Uterus (tissue), 4 donors: ENCODE data around the gene MYH11. TPM values are rescaled to one million over a fixed set of nuclear protein-coding genes. Genes with fewer than 3 reads are reported as not detected.
A peak's percentile ranks its signal among the peaks of the same experiment; 100 is the strongest.

Experiments used
- DNase-seq, 2 donors: peaks; one replicate each; pipeline ENCODE4 v3.0.0-alpha.2; 2019 to 2020
- H3K27ac ChIP-seq, 2 donors: fragments of 200-600 bp; sonication (generic); 1 replicate in 1 of 2; 2 replicates in 1 of 2; pipeline ENCODE4 v1.5.1; 2016 to 2018
- H3K27me3 ChIP-seq, 2 donors: fragments of 200-600 bp; sonication (generic); one replicate each; pipeline ENCODE4 v1.5.1; 2018 to 2019; ENCODE audit warnings: control low read depth in 1 of 2
- H3K36me3 ChIP-seq, 2 donors: fragments of 200-600 bp; sonication (generic); one replicate each; pipeline ENCODE4 v1.5.1; 2019; ENCODE audit warnings: control low read depth in 1 of 2
- H3K4me1 ChIP-seq, 2 donors: fragments of 200-600 bp; sonication (generic); one replicate each; pipeline ENCODE4 v1.5.1; 2018 to 2019; ENCODE audit warnings: control low read depth in 1 of 2
- H3K4me3 ChIP-seq, 2 donors: fragments of 200-600 bp; sonication (generic); 1 replicate in 1 of 2; 2 replicates in 1 of 2; pipeline ENCODE4 v1.5.1; 2018 to 2019; ENCODE audit warnings: mild to moderate bottlenecking in 1 of 2
- H3K9me3 ChIP-seq, 2 donors: fragments of 200-600 bp; sonication (generic); one replicate each; pipeline ENCODE4 v1.5.1; 2019; ENCODE audit warnings: control low read depth in 1 of 2
- POLR2A ChIP-seq, 2 donors: fragments of 450-650 bp; IDR thresholded peaks; one replicate each; pipeline ENCODE4 v1.6.1; 2016; ENCODE audit warnings: antibody characterized with exemption in 2 of 2, mild to moderate bottlenecking in 1 of 2, moderate library complexity in 1 of 2
- intact Hi-C: fragments of 100-400 bp; cut with DNase I; formaldehyde crosslinking; loops from one replicate; pipeline ENCODE4 v1.15.1; 2023; ENCODE audit warnings: low total_unique reads
- total RNA-seq, 4 donors: library from RNA; depleted of rRNA in 3 of 4; stranded (reverse); fragments of >200 nt in 3 of 4; gene quantifications; one replicate each; pipeline versions ENCODE4 v1.1.0 to v1.2.4, GENCODE V29; 2014 to 2023
- TF ChIP-seq, protein P1 (sequence below), 4 experiments: fragments of 200-600 bp in 2 of 4; fragments of 450-650 bp in 2 of 4; sonication (generic) in 2 of 4; IDR thresholded peaks; one replicate each; pipeline ENCODE4 v1.5.1; 2016 to 2019; ENCODE audit warnings: antibody characterized with exemption in 4 of 4, mild to moderate bottlenecking in 2 of 4, moderate library complexity in 1 of 4
- donor health status: DM: yes; HTN: yes; CAD: no.

The MYH11 gene
- total RNA-seq, 4 donors from 2014 or later, result 447 to 1,893 (median 822) TPM

DNA sequence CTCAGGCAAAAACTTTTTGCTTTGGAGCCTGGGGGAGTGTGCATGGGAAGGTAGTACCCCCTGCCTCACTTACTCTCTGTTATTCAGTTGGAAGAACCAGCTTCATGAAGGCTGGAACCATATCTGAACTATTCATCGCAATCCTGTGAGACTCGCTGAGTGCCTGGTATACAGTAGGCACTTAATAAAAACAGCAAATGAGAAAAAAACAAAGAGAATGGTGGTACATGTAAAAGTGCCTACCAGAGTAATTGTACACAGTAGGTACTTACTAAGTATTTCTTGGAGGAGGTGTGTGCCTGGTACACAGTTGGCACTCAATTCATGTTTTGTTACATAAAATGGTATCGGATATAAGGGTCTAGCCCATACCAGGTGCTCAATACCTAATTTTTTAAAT is 75.2 kb downstream of the MYH11 start:
- Histone ChIP-seq H3K36me3 (no peaks in the 10 kb centered on the region), H3K4me3 (no peak overlapping the region), H3K4me1 (no peaks in the 10 kb centered on the region), H3K27me3 (no peaks in the 10 kb centered on the region), H3K9me3 (no peaks in the 10 kb centered on the region), H3K27ac (no peak overlapping the region)
- intact Hi-C loops, result no loop called here
- no peak for DNase-seq
- TF ChIP-seq, protein P1, sequence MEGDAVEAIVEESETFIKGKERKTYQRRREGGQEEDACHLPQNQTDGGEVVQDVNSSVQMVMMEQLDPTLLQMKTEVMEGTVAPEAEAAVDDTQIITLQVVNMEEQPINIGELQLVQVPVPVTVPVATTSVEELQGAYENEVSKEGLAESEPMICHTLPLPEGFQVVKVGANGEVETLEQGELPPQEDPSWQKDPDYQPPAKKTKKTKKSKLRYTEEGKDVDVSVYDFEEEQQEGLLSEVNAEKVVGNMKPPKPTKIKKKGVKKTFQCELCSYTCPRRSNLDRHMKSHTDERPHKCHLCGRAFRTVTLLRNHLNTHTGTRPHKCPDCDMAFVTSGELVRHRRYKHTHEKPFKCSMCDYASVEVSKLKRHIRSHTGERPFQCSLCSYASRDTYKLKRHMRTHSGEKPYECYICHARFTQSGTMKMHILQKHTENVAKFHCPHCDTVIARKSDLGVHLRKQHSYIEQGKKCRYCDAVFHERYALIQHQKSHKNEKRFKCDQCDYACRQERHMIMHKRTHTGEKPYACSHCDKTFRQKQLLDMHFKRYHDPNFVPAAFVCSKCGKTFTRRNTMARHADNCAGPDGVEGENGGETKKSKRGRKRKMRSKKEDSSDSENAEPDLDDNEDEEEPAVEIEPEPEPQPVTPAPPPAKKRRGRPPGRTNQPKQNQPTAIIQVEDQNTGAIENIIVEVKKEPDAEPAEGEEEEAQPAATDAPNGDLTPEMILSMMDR (IDR thresholded peaks at IDR 0.05), result no peak
- TF ChIP-seq POLR2A (IDR thresholded peaks at IDR 0.05), result no peak

GRCh38 chr16:15780805-15781204 is 76.0 kb downstream of the MYH11 start:
- no peaks in the 10 kb centered on the region for H3K9me3 ChIP-seq
- H3K27ac ChIP-seq, result no peak overlapping the region
- H3K4me1 ChIP-seq, result peaks cover 0 to under 1% of the 10 kb centered on the region in 2 donors
- intact Hi-C loops, result no loop called here
- H3K4me3 ChIP-seq, result no peak overlapping the region
- no peak for TF ChIP-seq POLR2A (IDR thresholded peaks at IDR 0.05)
- TF ChIP-seq, protein P1 (IDR thresholded peaks at IDR 0.05), result no peak
- no peaks in the 10 kb centered on the region for H3K36me3 ChIP-seq
- DNase-seq, result no peak
- H3K27me3 ChIP-seq, result no peaks in the 10 kb centered on the region

DNA sequence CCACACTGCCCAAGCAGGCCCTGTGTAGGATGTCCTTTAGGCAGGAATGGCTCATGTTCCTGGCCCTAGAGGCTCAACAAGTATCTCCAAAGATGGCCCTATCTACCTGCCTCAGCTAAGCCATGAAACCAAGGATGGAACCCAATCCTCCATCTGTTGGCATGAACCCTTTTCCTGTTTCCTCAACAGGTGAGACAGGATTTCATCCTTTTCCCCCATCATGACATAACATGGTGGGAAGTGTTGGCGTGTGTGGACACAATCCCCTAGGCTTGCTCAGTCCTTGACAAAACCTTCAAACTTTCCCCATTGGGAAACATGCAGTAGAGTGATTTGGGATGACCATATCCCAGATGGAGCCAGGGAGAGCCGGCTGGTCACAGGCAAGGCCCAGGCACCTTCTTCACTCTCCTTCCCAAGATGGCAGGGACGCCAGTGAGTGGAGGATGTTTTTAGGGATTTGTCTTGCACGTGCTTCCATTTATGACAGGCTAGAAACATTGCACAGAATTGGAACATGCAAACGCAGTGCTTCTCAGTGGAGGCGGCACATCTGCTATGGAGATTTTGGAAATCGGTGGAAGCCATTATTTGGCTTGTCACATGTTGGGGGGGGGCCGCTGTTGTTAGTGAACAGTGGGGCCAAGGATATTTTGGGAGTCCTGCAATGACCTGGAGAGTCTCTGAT is 77.0 kb downstream of the MYH11 start:
- peaks cover 0 to 7% of the 10 kb centered on the region in 2 donors for H3K4me1 ChIP-seq
- H3K4me3 ChIP-seq, result no peak overlapping the region
- H3K27ac ChIP-seq, result no peak overlapping the region
- H3K36me3 ChIP-seq, result no peaks in the 10 kb centered on the region
- DNase-seq, result no peak
- H3K9me3 ChIP-seq, result no peaks in the 10 kb centered on the region
- intact Hi-C loops, result loop anchor here (10.0 kb wide), 1 partner anchor 345 kb away; no protein-coding TSS in a partner anchor
- TF ChIP-seq POLR2A (IDR thresholded peaks at IDR 0.05), result no peak
- TF ChIP-seq, protein P1 (IDR thresholded peaks at IDR 0.05), result no peak
- H3K27me3 ChIP-seq, result no peaks in the 10 kb centered on the region

DNA sequence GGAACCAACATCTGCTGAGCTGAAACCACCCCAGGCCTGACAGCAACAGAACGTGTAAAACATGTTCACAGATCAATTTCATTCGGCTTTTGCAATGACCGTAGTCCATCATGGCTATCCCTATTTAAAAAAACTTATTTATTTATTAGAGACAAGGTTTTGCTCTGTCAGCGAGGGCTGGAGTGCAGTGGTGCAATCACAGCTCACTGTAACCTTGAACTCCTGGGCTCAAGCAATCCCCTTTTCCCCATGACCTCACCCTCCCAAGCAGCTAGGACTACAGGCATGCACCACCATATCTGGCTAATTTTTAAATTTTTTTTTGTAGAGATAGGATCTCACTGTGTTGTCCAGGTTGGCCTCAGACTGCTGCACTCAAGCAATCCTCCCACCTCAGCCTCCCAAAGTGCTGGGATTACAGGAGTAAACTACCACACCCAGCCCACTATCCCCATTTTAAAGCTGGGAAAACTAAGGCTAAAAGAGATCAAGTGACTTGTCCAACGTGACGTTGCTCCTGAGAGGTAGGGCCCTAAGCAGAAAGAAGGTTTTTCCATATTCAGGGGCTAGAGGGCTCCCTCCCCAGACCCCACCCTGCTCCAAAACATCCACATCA is 77.7 kb downstream of the MYH11 start:
- no peak overlapping the region for H3K27ac ChIP-seq
- H3K9me3 ChIP-seq, result no peaks in the 10 kb centered on the region
- H3K4me3 ChIP-seq, result no peak overlapping the region
- peaks cover 0 to 7% of the 10 kb centered on the region in 2 donors for H3K4me1 ChIP-seq
- DNase-seq, result no peak
- intact Hi-C loops, result loop anchor here (10.0 kb wide), 1 partner anchor 346 kb away; no protein-coding TSS in a partner anchor
- TF ChIP-seq, protein P1 (IDR thresholded peaks at IDR 0.05), result no peak
- TF ChIP-seq POLR2A (IDR thresholded peaks at IDR 0.05), result no peak
- H3K36me3 ChIP-seq, result no peaks in the 10 kb centered on the region
- H3K27me3 ChIP-seq, result no peaks in the 10 kb centered on the region

- no peaks in the 10 kb centered on the region for H3K9me3 ChIP-seq
- TF ChIP-seq POLR2A (IDR thresholded peaks at IDR 0.05), result no peak
- TF ChIP-seq, protein P1 (IDR thresholded peaks at IDR 0.05), result no peak
- H3K36me3 ChIP-seq, result no peaks in the 10 kb centered on the region
- intact Hi-C loops, result loop anchor here (10.0 kb wide), 1 partner anchor 347 kb away; no protein-coding TSS in a partner anchor
- H3K4me1 ChIP-seq, result peaks cover 0 to 7% of the 10 kb centered on the region in 2 donors
- DNase-seq, result no peak
- no peak overlapping the region for H3K4me3 ChIP-seq
- peak overlapping the region in 1 of 2 donors; percentile 16 for H3K27ac ChIP-seq
- H3K27me3 ChIP-seq, result no peaks in the 10 kb centered on the region
Observed at GRCh38 chr16:15778204-15778743, 78.6 kb downstream of the MYH11 start.
